Measurements from ENCODE around the gene ZNF738. TPM values are rescaled to one million over a fixed set of nuclear protein-coding genes. Genes with fewer than 3 reads are reported as not detected.

ZNF738 gene
- total and polyA plus RNA-seq, 2 experiments from 2014 or later = 137 to 138 TPM

DNA sequence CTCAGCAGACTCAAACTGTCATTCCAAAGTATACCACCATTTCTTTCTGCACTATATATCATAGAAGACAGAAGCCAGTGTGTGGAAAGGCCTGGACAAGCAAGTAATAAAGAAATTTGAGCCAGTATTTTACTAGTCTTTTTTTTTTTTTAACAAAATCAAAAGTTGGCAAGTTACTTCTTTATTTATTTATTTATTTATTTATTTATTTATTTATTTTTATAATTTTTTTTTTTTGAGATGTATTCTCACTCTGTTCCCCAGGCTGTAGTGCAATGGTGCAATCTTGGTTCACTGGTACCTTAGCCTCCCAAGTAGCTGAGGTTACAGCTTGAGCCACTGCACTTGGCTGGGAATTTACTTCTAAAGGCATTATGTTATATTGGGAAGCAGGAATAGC is 63.4 kb downstream of the ZNF738 start:
- Mint-ChIP-seq H3K36me3 (ENCODE audit: low read depth) (peaks cover 93% of the 10 kb centered on the region), H3K9me3 (peaks cover 94% of the 10 kb centered on the region)

More for the DNA sequence above, 63.4 kb downstream of the ZNF738 start:
- Histone ChIP-seq H3K79me2 (replicated peaks; ENCODE audit: insufficient read depth) (no peaks in the 10 kb centered on the region), H3F3A (replicated peaks; ENCODE audit: low read depth) (0 out of 2 replicates have a peak, but pooled peaks cover 9% of the 10 kb centered on the region), H3K4me1 (ENCODE audit: insufficient read depth) (no peaks in the 10 kb centered on the region), H3K27me3 (ENCODE audit: insufficient read depth) (no peaks in the 10 kb centered on the region), H2AFZ (no peak overlapping the region), H3K4me3 (no peak overlapping the region), H3K27ac (ENCODE audit: low read depth) (no peak overlapping the region), H3K36me3 (ENCODE audit: insufficient read depth) (peaks cover 60% of the 10 kb centered on the region), H4K20me1 (replicated peaks; ENCODE audit: insufficient read depth) (no peaks in the 10 kb centered on the region), H3K9me2 (ENCODE audit: insufficient read depth) (0 out of 2 replicates have a peak, but pooled peaks cover under 1% of the 10 kb centered on the region), H3K4me2 (no peak overlapping the region)
- no peak for ATAC-seq
- Mint-ChIP-seq H3K4me1 (no peaks in the 10 kb centered on the region), H3K27ac (no peak overlapping the region), H3K27me3 (ENCODE audit: insufficient read depth, low read depth, poor library complexity) (peaks cover 7% of the 10 kb centered on the region), H3K4me3 (no peak overlapping the region)
- DNase-seq (ENCODE audit: low spot score) = no peak
- TF ChIP-seq EZH2 (IDR thresholded peaks at IDR 0.05; ENCODE audit: low read depth, unreplicated experiment) = no peak
- TF ChIP-seq, protein P1, sequence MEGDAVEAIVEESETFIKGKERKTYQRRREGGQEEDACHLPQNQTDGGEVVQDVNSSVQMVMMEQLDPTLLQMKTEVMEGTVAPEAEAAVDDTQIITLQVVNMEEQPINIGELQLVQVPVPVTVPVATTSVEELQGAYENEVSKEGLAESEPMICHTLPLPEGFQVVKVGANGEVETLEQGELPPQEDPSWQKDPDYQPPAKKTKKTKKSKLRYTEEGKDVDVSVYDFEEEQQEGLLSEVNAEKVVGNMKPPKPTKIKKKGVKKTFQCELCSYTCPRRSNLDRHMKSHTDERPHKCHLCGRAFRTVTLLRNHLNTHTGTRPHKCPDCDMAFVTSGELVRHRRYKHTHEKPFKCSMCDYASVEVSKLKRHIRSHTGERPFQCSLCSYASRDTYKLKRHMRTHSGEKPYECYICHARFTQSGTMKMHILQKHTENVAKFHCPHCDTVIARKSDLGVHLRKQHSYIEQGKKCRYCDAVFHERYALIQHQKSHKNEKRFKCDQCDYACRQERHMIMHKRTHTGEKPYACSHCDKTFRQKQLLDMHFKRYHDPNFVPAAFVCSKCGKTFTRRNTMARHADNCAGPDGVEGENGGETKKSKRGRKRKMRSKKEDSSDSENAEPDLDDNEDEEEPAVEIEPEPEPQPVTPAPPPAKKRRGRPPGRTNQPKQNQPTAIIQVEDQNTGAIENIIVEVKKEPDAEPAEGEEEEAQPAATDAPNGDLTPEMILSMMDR (conservative IDR thresholded peaks at IDR 0.05; ENCODE audit: low read depth in 2 of 2) = no peak
- no peak for TF ChIP-seq JUNB (IDR thresholded peaks at IDR 0.05; ENCODE audit: unreplicated experiment)
- TF ChIP-seq EZH2phosphoT487 (IDR thresholded peaks at IDR 0.05; ENCODE audit: unreplicated experiment) = no peak
- no peak for TF ChIP-seq ZNF114 (CRISPR knock-in tag; IDR thresholded peaks at IDR 0.05)
- TF ChIP-seq, protein P2, sequence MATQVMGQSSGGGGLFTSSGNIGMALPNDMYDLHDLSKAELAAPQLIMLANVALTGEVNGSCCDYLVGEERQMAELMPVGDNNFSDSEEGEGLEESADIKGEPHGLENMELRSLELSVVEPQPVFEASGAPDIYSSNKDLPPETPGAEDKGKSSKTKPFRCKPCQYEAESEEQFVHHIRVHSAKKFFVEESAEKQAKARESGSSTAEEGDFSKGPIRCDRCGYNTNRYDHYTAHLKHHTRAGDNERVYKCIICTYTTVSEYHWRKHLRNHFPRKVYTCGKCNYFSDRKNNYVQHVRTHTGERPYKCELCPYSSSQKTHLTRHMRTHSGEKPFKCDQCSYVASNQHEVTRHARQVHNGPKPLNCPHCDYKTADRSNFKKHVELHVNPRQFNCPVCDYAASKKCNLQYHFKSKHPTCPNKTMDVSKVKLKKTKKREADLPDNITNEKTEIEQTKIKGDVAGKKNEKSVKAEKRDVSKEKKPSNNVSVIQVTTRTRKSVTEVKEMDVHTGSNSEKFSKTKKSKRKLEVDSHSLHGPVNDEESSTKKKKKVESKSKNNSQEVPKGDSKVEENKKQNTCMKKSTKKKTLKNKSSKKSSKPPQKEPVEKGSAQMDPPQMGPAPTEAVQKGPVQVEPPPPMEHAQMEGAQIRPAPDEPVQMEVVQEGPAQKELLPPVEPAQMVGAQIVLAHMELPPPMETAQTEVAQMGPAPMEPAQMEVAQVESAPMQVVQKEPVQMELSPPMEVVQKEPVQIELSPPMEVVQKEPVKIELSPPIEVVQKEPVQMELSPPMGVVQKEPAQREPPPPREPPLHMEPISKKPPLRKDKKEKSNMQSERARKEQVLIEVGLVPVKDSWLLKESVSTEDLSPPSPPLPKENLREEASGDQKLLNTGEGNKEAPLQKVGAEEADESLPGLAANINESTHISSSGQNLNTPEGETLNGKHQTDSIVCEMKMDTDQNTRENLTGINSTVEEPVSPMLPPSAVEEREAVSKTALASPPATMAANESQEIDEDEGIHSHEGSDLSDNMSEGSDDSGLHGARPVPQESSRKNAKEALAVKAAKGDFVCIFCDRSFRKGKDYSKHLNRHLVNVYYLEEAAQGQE (IDR thresholded peaks at IDR 0.05; ENCODE audit: unreplicated experiment) = no peak
- TF ChIP-seq, protein P3, sequence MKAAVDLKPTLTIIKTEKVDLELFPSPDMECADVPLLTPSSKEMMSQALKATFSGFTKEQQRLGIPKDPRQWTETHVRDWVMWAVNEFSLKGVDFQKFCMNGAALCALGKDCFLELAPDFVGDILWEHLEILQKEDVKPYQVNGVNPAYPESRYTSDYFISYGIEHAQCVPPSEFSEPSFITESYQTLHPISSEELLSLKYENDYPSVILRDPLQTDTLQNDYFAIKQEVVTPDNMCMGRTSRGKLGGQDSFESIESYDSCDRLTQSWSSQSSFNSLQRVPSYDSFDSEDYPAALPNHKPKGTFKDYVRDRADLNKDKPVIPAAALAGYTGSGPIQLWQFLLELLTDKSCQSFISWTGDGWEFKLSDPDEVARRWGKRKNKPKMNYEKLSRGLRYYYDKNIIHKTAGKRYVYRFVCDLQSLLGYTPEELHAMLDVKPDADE (IDR thresholded peaks at IDR 0.05) = no peak
- no peak for TF ChIP-seq CREB1 (CRISPR knock-in tag; IDR thresholded peaks at IDR 0.05; ENCODE audit: low read depth)

Data from GM23338 (cell line).